ENCODE data around the gene LYSMD1.

LYSMD1 gene

DNA sequence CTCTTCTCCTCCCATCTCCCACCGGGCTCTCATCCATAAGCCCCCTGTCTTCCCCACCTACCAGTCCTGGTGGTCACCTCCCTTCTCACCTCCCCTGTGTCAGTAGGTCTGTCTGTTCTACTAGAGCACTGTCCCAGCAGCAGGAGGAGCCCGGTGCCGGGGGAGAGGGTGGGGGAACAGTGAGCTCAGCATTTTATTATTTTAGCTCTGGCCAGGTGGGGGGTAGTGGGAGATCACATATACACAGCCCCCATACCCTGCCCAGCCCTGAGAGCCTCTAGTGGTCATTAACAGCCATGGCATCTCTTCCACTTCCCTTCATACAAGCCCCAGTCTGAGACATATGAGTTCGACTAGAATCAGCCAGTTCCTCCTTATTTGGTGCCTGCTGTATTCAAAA, 10.2 kb upstream of the LYSMD1 start, which contains the start of gene TMOD4:
Gene TMOD4, minus strand, starts transcription at position 119 of the 400 bp plus-strand sequence. CDS start 1,106 bp downstream, outside the sequence.
- Histone ChIP-seq H3K36me3 (replicated peaks; ENCODE audit: insufficient read depth, low read length) (peaks cover 5% of the 10 kb centered on the region; the same call in 1 of the 2 replicates), H3K9me3 (replicated peaks; ENCODE audit: insufficient read depth, low read length) (no peaks in the 10 kb centered on the region), H3K4me2 (ENCODE audit: low read depth, low read length) (no peak within 1 kb of the TSS), H3K4me1 (ENCODE audit: low read length) (no peaks in the 10 kb centered on the region), H4K20me1 (ENCODE audit: insufficient read depth, low read length) (no peaks in the 10 kb centered on the region), H3F3A (ENCODE audit: insufficient read depth, low read length) (no peaks in the 10 kb centered on the region; the same call in 1 of the 2 replicates), H3K27ac (ENCODE audit: low read length) (no peak within 1 kb of the TSS), H3K9me2 (replicated peaks; ENCODE audit: insufficient read depth, low read length) (no peaks in the 10 kb centered on the region), H3K4me3 (ENCODE audit: low read length) (no peak within 1 kb of the TSS), H2AFZ (ENCODE audit: low read length) (no peak within 1 kb of the TSS), H3K27me3 (replicated peaks; ENCODE audit: insufficient read depth, low read length) (no peaks in the 10 kb centered on the region), H3K9ac (ENCODE audit: low read length) (no peak within 1 kb of the TSS), H3K79me2 (ENCODE audit: low read length) (no peaks in the 10 kb centered on the region)
- TF ChIP-seq, protein P1, sequence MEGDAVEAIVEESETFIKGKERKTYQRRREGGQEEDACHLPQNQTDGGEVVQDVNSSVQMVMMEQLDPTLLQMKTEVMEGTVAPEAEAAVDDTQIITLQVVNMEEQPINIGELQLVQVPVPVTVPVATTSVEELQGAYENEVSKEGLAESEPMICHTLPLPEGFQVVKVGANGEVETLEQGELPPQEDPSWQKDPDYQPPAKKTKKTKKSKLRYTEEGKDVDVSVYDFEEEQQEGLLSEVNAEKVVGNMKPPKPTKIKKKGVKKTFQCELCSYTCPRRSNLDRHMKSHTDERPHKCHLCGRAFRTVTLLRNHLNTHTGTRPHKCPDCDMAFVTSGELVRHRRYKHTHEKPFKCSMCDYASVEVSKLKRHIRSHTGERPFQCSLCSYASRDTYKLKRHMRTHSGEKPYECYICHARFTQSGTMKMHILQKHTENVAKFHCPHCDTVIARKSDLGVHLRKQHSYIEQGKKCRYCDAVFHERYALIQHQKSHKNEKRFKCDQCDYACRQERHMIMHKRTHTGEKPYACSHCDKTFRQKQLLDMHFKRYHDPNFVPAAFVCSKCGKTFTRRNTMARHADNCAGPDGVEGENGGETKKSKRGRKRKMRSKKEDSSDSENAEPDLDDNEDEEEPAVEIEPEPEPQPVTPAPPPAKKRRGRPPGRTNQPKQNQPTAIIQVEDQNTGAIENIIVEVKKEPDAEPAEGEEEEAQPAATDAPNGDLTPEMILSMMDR (IDR thresholded peaks at IDR 0.05; ENCODE audit: low read length): peak; percentile 51
- no peak for TF ChIP-seq EZH2 (optimal IDR thresholded peaks at IDR 0.05; ENCODE audit: low read depth, low read length)
- TF ChIP-seq EZH2phosphoT487 (IDR thresholded peaks at IDR 0.05; ENCODE audit: low read length): no peak
- no peak for DNase-seq

DNA sequence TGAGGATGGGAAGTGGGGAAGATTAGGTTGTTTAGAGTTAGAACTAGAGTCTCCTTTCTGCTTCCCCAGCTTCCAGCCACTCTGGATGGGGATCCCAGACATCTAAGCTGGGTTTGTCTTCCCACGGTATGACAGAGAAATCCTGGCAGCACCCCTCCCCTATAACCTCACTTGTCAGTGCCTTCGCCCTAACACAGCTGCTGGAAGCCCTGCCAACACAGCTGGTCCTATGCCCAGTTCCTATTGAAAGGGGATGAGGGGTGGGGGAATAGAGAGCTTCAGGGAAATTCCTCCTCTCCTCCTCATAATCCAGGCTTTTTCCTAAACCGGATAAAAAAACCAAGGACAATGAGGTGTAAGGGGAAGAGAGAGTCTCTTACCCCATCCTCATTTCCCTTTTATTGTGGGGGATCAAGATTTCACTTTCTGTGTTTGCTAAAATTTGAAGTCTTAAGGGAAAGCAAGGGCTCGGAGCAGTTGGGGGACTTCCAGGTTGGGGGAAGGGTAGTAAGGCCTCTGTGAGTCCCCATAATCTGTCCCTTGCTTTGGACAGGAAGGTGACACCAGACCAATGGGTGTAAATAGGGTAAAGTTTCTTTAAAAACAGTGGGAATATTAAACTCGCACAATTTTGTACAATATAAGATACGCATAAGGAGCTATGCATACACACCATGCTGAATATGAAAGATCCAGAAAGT, 9.5 kb upstream of the LYSMD1 start:
- no peaks in the 10 kb centered on the region; the same call in 1 of the 2 replicates for H3F3A ChIP-seq (ENCODE audit: insufficient read depth, low read length)
- no peak overlapping the region for H2AFZ ChIP-seq (ENCODE audit: low read length)
- H3K27ac ChIP-seq (ENCODE audit: low read length): no peak overlapping the region
- TF ChIP-seq, protein P1 (IDR thresholded peaks at IDR 0.05; ENCODE audit: low read length): no peak
- TF ChIP-seq EZH2 (optimal IDR thresholded peaks at IDR 0.05; ENCODE audit: low read depth, low read length): no peak
- TF ChIP-seq EZH2phosphoT487 (IDR thresholded peaks at IDR 0.05; ENCODE audit: low read length): no peak
- no peaks in the 10 kb centered on the region for H3K79me2 ChIP-seq (ENCODE audit: low read length)
- no peaks in the 10 kb centered on the region for H3K9me3 ChIP-seq (replicated peaks; ENCODE audit: insufficient read depth, low read length)
- H3K4me2 ChIP-seq (ENCODE audit: low read depth, low read length): no peak overlapping the region
- H3K36me3 ChIP-seq (replicated peaks; ENCODE audit: insufficient read depth, low read length): peaks cover 5% of the 10 kb centered on the region; the same call in 1 of the 2 replicates
- H3K9me2 ChIP-seq (replicated peaks; ENCODE audit: insufficient read depth, low read length): no peaks in the 10 kb centered on the region
- no peaks in the 10 kb centered on the region for H3K27me3 ChIP-seq (replicated peaks; ENCODE audit: insufficient read depth, low read length)
- H3K9ac ChIP-seq (ENCODE audit: low read length): no peak overlapping the region
- H4K20me1 ChIP-seq (ENCODE audit: insufficient read depth, low read length): no peaks in the 10 kb centered on the region
- no peak overlapping the region for H3K4me3 ChIP-seq (ENCODE audit: low read length)
- no peak for DNase-seq
- no peaks in the 10 kb centered on the region for H3K4me1 ChIP-seq (ENCODE audit: low read length)

GRCh38 chr1:151171190-151171589, 5.5 kb upstream of the LYSMD1 start:
- H3K4me3 ChIP-seq (ENCODE audit: low read length): no peak overlapping the region
- TF ChIP-seq EZH2 (optimal IDR thresholded peaks at IDR 0.05; ENCODE audit: low read depth, low read length) (no peak), EZH2phosphoT487 (IDR thresholded peaks at IDR 0.05; ENCODE audit: low read length) (no peak)
- TF ChIP-seq, protein P1 (IDR thresholded peaks at IDR 0.05; ENCODE audit: low read length): no peak
- no peak for DNase-seq
- H3K4me1 ChIP-seq (ENCODE audit: low read length): peaks cover 7% of the 10 kb centered on the region
- no peaks in the 10 kb centered on the region for H4K20me1 ChIP-seq (ENCODE audit: insufficient read depth, low read length)
- H3K9me3 ChIP-seq (replicated peaks; ENCODE audit: insufficient read depth, low read length): no peaks in the 10 kb centered on the region
- H3K27ac ChIP-seq (ENCODE audit: low read length): no peak overlapping the region
- peaks cover 2% of the 10 kb centered on the region for H3F3A ChIP-seq (ENCODE audit: insufficient read depth, low read length)
- no peak overlapping the region for H3K9ac ChIP-seq (ENCODE audit: low read length)
- H3K79me2 ChIP-seq (ENCODE audit: low read length): peaks cover 13% of the 10 kb centered on the region
- no peak overlapping the region for H2AFZ ChIP-seq (ENCODE audit: low read length)
- H3K4me2 ChIP-seq (ENCODE audit: low read depth, low read length): no peak overlapping the region
- no peaks in the 10 kb centered on the region for H3K36me3 ChIP-seq (replicated peaks; ENCODE audit: insufficient read depth, low read length)
- H3K9me2 ChIP-seq (replicated peaks; ENCODE audit: insufficient read depth, low read length): no peaks in the 10 kb centered on the region
- no peaks in the 10 kb centered on the region for H3K27me3 ChIP-seq (replicated peaks; ENCODE audit: insufficient read depth, low read length)
